Omental fat pad (tissue), 4 donors: Measurements from ENCODE around the gene ZNF222. TPM values are rescaled to one million over a fixed set of nuclear protein-coding genes. Genes with fewer than 3 reads are reported as not detected.
A peak's percentile ranks its signal among the peaks of the same experiment; 100 is the strongest.

Source experiments
- ATAC-seq: fragments of 150-250 bp; one replicate; pipeline ENCODE4 v1.9.1; 2016; ENCODE audit warnings: mild to moderate bottlenecking, moderate library complexity; ENCODE audit not compliant: low FRiP score
- DNase-seq: peaks from one replicate; pipeline ENCODE4 v3.0.0-alpha.2; 2019; ENCODE audit warnings: low spot score
- small RNA-seq: library from RNA; depleted of rRNA; stranded (forward); fragments of <200 nt; gene quantifications from one replicate; pipeline ENCODE3, GENCODE V24; 2016
- total RNA-seq, 4 donors: library from RNA; depleted of rRNA; stranded (reverse); fragments of >200 nt; gene quantifications; one replicate each; pipeline ENCODE4 v1.1.0, GENCODE V29; 2016
- TF ChIP-seq, protein P1 (sequence below), 3 donors: fragments of 450-650 bp; IDR thresholded peaks; one replicate each; pipeline ENCODE4 v1.5.1; 2016 to 2017; ENCODE audit warnings: antibody characterized with exemption in 3 of 3, mild to moderate bottlenecking in 3 of 3, moderate library complexity in 2 of 3

The ZNF222 gene
- total RNA-seq, 4 donors from 2014 or later = 1.9 to 3.7 (median 2.2) TPM

DNA sequence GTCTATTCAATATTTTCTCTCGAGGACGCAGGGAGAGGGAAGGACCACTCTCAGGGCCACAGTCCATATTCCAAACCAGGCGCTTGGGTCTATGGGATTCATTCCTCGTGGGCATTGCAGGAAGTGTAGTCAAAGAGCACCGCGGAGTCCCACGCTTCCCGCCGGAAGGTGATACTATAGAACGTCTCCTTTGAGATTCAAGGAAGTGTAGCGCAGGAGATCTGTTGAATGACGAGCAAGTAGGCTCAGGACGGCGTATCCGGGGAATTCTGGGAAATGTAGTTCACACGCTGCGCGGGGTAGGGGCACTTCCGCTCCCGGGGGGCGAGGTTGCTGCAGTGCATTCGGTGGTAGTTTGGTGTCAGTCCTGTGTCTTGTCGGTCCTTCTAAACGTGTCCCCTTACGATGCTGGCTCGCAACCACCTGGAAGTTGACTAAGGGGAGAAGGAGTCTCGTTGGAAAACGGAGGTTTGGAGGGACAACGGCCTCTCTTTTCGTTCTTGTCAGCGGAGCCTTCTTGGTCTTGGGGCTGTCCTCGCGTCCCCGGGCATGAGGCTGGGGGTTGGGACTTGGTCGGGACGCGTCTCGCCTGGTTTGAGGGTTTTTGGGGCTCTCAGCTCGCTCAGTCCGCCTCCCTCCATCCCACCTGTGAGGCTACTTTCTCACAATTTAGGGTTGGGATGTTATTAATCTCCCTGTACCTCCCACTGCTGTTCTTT is 46.8 kb downstream of the ZNF222 start, which contains the start of gene ZNF284:
TSS of gene ZNF284 (plus strand) at position 336 of the 719 bp plus-strand sequence. CDS start 4,231 bp downstream, outside the sequence.
- peak; percentile 100 for ATAC-seq
- TF ChIP-seq, protein P1, sequence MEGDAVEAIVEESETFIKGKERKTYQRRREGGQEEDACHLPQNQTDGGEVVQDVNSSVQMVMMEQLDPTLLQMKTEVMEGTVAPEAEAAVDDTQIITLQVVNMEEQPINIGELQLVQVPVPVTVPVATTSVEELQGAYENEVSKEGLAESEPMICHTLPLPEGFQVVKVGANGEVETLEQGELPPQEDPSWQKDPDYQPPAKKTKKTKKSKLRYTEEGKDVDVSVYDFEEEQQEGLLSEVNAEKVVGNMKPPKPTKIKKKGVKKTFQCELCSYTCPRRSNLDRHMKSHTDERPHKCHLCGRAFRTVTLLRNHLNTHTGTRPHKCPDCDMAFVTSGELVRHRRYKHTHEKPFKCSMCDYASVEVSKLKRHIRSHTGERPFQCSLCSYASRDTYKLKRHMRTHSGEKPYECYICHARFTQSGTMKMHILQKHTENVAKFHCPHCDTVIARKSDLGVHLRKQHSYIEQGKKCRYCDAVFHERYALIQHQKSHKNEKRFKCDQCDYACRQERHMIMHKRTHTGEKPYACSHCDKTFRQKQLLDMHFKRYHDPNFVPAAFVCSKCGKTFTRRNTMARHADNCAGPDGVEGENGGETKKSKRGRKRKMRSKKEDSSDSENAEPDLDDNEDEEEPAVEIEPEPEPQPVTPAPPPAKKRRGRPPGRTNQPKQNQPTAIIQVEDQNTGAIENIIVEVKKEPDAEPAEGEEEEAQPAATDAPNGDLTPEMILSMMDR (IDR thresholded peaks at IDR 0.05) = no peak
- peak; percentile 52 for DNase-seq

DNA sequence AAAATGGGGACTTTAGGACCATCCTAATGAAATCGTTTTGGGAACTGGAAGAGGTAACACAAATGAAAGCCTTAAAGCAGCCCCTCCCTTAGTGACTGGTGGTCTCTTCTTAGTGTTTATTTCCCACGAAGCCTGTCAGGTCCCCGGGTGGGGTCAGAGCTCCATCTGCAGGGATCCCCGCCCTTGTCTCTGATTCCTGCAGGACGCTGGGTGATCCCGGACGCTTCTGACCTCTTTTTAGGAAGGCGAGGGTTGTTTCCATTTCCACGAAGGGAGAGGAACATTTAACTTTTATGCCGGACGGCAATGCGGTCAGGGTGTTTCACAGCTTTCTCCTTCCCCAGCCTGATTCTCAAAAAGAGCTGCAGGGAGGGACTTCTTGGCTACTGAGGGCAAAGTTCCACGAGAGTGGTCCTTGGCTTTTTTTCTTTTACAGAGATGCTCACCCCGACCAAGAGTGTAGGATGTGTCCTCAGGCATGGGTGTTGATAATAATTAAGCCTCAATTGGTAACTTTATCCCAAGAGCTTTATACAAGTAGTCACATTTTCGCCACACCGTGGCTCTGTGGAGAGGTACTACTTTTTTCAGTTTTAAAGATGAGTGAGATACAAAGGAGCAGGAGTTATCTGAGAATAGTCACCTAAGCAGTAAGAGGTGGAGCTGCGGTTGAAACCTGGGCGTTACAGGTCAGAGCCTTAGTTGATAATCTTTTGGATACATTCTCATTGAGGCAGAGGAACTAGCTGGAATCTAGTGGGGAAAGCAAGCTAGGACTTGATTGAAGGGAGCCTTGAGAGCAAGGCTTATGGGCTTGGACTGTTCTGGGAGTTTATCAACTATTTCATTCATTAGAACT is 47.6 kb downstream of the ZNF222 start:
- TF ChIP-seq, protein P1 (IDR thresholded peaks at IDR 0.05) = no peak
- no peak for ATAC-seq

GRCh38 chr19:44076325-44076724 is 51.1 kb downstream of the ZNF222 start:
- DNase-seq = no peak
- TF ChIP-seq, protein P1 (IDR thresholded peaks at IDR 0.05) = no peak
- ATAC-seq = no peak

More for the DNA sequence above, 47.6 kb downstream of the ZNF222 start:
- no peak for DNase-seq

Small RNA genes lying within 50 kb of the gene (small RNA-seq; reads per million reads assigned to genes)
- not detected for gene AC006213.5

Other genes starting within 250 kb of the ZNF222 start
- gene KCNN4, start 244.4 kb upstream of the ZNF222 start, total RNA-seq = 10 to 100 TPM in 1 of 4 donors, 1 to 10 TPM in 2, under 1 TPM in 1; 0.74 to 19.1 (median 2.6) TPM
- gene LYPD5, start 222.9 kb upstream of the ZNF222 start, total RNA-seq = 10 to 100 TPM in 1 of 4 donors, 1 to 10 TPM in 2, under 1 TPM in 1; 0.95 to 15.0 (median 2.4) TPM
- 10 to 100 TPM in 1 of 4 donors, 1 to 10 TPM in 3; 4.8 to 20.5 (median 7.3) TPM for gene ZNF283, start 198.1 kb upstream of the ZNF222 start, total RNA-seq
- gene ZNF404, start 141.4 kb upstream of the ZNF222 start, total RNA-seq = 1 to 10 TPM in 2 of 4 donors, under 1 TPM in 2; 0.63 to 2.0 (median 1.3) TPM
- 10 to 100 TPM in 2 of 4 donors, 1 to 10 TPM in 2; 5.4 to 17.2 (median 12.3) TPM for gene ZNF45, start 90.1 kb upstream of the ZNF222 start, total RNA-seq
- gene ZNF221, start 74.2 kb upstream of the ZNF222 start, total RNA-seq = 1 to 10 TPM; 2.2 to 6.8 (median 4.0) TPM
- gene ZNF155, start 41.2 kb upstream of the ZNF222 start, total RNA-seq = 1 to 10 TPM; 5.0 to 8.2 (median 6.9) TPM
- 1 to 10 TPM; 1.7 to 5.7 (median 3.1) TPM for gene ZNF230, start 22.4 kb upstream of the ZNF222 start, total RNA-seq
- 1 to 10 TPM; 2.8 to 4.7 (median 3.1) TPM for gene ZNF223, start 26.7 kb downstream of the ZNF222 start, total RNA-seq
- gene ZNF284, start 46.8 kb downstream of the ZNF222 start, total RNA-seq = 1 to 10 TPM in 3 of 4 donors, under 1 TPM in 1; 0.65 to 3.0 (median 1.7) TPM
- 10 to 100 TPM; 10.4 to 36.9 (median 17.5) TPM for gene ZNF224, start 69.0 kb downstream of the ZNF222 start, total RNA-seq
- gene ZNF225, start 88.0 kb downstream of the ZNF222 start, total RNA-seq = 1 to 10 TPM; 1.8 to 5.5 (median 2.7) TPM
- gene ZNF234, start 116.2 kb downstream of the ZNF222 start, total RNA-seq = 10 to 100 TPM in 1 of 4 donors, 1 to 10 TPM in 3; 4.8 to 11.3 (median 8.4) TPM
- 10 to 100 TPM in 3 of 4 donors, 1 to 10 TPM in 1; 9.5 to 18.6 (median 14.3) TPM for gene ZNF226, start 139.7 kb downstream of the ZNF222 start, total RNA-seq
- 10 to 100 TPM in 2 of 4 donors, 1 to 10 TPM in 2; 6.6 to 17.7 (median 10.8) TPM for gene ZNF227, start 187.2 kb downstream of the ZNF222 start, total RNA-seq
- gene ZNF233, start 234.5 kb downstream of the ZNF222 start, total RNA-seq = 1 to 10 TPM in 1 of 4 donors, under 1 TPM in 3; 0.19 to 1.1 (median 0.35) TPM